ENCODE results near the gene CD7.
A peak's percentile ranks its signal among the peaks of the same experiment; 100 is the strongest.

CD7 gene

GRCh38 chr17:82277851-82278250 lies 39.6 kb downstream of the CD7 start:
- DNase-seq, result no peak

- DNase-seq, result no peak
These were observed 40.5 kb downstream of the CD7 start for GRCh38 chr17:82276938-82277337.

GRCh38 chr17:82275326-82275725 lies 42.1 kb downstream of the CD7 start:
- no peak for DNase-seq

- no peak for DNase-seq
These were observed 43.0 kb downstream of the CD7 start for GRCh38 chr17:82274134-82275020.

- DNase-seq, result peak; percentile 44
These were observed 43.9 kb downstream of the CD7 start, which contains the start of gene CSNK1D for GRCh38 chr17:82273327-82274133. CSNK1D (minus strand) TSS chr17:82273700; CDS start chr17:82273381, 319 bp downstream.

GRCh38 chr17:82272495-82273326 lies 44.7 kb downstream of the CD7 start:
- no peak for DNase-seq

- no peak for DNase-seq
These were observed 46.0 kb downstream of the CD7 start for GRCh38 chr17:82271401-82271800.

- no peak for DNase-seq
These were observed 46.8 kb downstream of the CD7 start for GRCh38 chr17:82270651-82271050.

- no peak for DNase-seq
These were observed 47.4 kb downstream of the CD7 start for GRCh38 chr17:82269882-82270500.

GRCh38 chr17:82269138-82269881 lies 48.1 kb downstream of the CD7 start:
- no peak for DNase-seq

- no peak for DNase-seq
These were observed 49.6 kb downstream of the CD7 start for GRCh38 chr17:82267575-82268379.

- no peak for DNase-seq
These were observed 51.3 kb downstream of the CD7 start for GRCh38 chr17:82266142-82266541.
